Measurements from ENCODE around the gene BCKDHB.
A peak's percentile ranks its signal among the peaks of the same experiment; 100 is the strongest.

BCKDHB gene

DNA sequence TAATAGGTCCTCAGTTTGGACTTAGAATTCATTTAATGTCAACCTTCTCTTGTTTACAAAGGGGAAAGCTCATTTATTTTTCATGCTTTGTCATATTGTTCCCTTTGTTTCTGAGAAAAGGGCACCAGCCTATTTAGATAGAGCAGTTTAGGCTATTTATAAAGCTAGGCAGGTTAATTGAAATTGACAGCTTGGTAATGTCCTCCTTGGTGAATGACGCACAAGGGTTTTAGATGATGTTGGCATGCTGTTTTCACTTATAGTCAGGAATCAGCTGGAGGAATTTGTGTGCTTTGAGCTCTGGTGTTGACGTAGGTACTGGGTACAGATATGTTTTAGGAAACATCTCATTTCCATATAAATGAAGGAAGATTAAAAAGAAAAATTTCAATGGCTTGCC is 45.2 kb downstream of the BCKDHB start:
- no peak for DNase-seq (ENCODE audit: low read depth)

DNA sequence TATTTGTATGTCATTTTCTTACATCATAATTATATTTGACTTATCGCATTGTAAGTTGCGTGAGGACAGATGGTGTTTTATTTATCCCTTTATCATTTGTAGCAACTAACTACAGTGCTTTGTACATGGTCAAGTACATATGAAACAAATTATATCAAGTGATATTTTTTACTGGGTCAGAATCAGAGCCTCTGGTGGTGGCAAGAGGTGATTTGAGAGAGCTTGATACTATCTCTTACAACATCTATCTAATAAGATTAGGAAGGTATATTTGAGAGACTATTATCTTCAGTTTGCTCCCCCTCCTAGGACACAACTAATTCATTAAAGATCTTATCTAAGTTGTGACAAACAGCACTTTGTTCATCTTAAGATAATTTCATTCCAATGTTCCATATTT is 47.7 kb downstream of the BCKDHB start:
- DNase-seq (ENCODE audit: low read depth): no peak

DNA sequence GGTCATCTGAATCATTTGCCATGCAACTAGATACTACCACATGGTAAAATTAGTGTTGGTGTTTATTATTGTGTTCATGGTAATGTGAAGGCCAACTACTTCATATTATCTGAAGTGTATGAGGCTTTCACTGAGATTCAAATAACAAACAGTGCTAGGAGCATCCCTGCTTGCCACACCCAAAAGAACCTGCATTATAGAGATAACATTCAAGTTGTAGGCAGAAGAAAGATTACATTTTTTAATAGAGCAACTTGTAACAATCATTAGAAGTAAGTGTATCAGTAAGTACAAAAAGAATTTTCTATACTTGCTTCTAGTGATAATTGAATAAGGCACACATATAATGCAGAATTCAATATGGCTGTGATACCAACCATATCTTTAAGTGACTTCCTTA is 49.8 kb downstream of the BCKDHB start:
- DNase-seq (ENCODE audit: low read depth): no peak

DNA sequence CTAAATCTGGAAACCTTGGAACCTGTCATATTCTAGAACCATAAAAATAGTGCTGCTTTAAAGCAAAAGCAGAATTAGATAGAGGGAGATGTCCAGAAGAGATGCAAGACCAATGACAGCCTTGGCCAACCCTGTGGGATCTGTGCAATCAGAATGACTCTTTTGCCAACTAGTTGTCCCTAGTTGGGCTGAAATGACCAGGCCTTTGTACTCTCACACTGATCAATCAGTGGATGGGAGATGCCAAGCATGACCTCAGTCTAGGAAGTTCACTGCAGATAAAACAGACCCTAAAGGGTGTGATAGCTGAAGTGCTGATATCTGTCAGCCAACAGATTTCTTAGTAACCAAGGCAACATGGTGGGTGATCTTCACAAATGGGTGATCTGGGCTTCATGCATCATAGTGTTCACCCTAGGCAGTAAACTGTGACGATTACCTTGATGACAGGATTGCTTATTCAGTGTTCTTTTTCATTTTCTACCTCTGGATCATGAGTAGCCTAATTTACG is 52.1 kb downstream of the BCKDHB start:
- DNase-seq (ENCODE audit: low read depth): no peak

DNA sequence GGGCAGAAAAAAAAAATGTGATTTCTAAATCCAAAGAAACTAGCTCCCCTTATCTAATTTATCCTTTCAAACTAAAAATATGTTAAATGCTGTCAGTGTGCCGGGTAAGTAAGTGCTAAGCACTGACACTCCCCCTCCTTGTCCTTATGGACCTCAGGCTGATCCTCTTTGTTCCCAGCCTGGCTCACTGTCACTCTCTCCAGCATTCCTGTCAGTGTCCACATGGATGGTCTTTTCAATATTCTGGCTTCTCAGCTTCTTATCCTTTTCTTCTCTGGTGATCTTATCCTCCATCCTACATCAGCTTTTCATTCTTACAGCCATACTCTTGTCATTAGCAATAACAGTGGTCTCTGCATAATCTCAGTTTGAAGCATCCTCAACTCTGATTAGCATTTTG is 55.0 kb downstream of the BCKDHB start:
- no peak for DNase-seq (ENCODE audit: low read depth)

DNA sequence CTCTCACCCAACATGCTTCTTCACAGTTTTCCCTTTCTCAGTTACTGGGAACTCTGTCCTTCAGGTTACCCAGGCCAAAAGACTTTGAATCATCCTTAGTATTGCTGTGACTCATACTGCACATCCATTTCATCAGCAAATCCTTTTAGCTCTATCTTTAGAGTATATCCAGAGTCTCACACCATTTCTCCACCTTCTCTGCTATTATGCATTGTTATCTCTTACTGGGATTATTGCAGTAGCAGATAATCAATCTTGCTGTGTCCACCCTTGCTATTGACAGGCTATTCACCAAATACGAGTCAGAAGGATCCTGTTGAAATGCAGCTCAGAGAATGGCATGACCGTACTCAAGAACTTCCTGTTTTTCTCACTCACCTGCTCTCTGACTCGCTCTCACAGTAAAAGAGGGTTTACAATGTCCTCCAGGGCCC is 57.3 kb downstream of the BCKDHB start:
- peak; percentile 60 for DNase-seq (ENCODE audit: low read depth)

DNA sequence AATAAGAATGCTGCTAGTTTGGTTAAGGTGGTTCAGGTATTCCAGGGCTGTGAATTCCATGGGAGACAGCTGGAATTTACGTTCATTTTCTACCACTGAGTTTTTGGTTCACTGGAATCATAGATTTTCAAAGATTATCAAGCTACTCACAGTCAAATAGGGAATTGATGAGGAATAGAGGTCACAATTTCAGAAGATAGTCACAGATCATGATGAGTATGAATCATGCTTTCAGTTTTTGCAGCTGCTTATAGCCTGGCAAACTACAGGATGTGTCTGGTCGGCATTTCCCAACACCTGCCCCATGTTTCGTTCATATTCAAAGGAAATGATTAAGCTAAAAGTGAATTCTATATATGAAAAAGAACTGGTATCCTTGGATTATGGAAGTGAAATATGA is 58.7 kb downstream of the BCKDHB start:
- DNase-seq (ENCODE audit: low read depth): no peak

DNA sequence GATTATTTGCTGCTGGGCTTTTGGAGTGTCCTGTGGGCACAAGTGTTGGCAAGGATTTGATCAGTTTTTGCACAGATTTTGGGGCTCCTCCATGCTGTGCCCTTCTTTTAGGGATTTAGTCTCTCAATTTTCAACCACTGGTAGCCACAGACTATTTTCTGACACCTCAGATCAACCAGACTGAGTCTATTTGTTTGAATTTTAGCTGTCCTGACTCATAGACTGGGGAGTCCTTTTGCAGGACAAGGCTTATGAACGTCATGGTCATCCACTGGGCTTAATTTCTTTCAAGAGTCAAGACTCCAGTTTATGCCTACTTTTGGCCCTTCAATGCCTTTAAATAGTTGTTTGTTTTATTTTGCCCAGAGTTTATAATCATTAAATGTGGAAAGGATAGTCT is 59.3 kb downstream of the BCKDHB start:
- DNase-seq (ENCODE audit: low read depth): no peak

DNA sequence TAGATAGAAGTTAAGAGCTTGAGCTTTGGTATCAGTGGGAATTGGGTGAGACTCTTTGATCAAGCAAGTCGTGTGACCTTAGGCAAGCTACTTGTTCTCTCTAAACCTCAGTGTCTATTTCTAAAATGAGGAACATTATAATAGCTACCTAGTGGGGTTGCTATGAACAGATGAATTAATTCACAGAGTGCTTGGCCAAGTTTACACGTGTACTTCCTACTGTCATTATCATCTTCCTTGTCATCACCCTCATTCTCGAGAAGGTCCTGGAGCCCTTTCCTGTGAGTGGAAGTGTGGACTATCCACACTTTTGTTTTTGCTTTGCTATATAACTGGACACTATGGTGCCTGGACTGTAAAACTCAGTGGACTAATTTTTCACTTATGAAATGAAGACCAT is 64.0 kb downstream of the BCKDHB start:
- DNase-seq (ENCODE audit: low read depth): no peak

DNA sequence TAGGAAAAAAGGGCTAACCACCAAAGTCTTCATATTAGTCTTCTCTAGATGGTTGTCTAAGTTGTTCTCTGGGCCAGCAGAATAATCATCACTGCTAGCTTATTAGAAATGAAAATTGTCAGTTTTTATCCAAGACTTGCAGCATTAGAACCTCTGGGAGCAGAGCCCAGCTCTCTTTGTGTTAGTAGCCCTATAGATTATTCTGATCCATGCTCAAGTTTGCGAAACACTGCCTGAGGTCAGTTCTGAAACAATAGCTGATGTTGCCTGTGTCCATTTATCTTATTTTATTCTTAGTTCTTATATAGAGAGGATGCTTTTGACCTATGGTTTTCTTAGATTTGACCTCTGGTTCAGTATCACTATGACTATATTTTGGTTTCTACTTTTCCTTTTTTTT is 66.9 kb downstream of the BCKDHB start:
- DNase-seq (ENCODE audit: low read depth): no peak

DNA sequence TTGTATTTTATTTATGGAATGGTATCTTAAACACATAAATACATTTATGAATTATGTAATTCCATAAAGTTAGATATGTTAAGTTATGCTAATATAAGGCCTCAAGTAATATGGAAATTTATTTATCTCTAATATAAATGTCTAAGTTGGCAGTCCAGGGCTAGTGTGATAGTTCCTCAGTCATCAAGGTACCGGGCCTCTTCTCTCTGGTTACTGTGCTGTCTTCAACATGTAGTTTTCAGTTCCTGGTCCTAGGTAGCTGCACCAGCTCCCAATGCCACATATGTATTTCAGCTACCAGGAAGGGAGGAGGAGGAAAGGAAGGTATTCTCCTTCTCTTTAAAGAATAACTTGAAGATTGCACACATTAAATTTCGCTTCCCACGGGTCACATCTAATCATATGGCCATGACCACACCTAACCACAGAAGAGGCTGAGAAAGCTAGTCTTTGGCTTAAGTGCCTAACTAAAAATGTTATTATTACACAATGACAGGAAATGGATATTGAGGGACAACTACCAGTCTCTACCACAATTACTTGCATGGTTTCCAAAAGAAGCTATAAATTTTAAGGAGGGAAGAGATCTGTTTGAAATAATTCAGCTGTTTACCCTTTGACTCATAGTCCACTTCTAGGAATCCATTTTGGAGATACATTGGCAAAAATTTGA is 68.6 kb downstream of the BCKDHB start:
- DNase-seq (ENCODE audit: low read depth): peak; percentile 77

DNA sequence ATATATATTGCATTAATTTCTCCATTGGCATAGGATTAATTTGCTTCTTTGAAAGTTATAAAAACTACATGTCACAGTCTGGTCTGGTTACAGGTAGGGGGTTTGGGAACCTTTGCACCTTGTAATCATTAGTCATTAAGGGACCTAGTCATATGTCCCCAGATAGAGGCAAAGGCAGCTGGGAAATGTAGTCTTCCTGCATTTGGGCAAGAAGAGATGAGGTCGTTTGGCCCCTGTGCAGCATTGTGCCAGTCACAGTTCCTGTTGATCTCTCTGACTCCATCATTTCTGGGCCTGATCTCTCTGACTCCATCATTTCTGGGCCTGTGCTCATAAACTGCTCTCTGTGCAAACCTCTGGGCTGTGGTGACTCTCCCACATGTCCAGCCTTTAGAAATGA is 73.2 kb downstream of the BCKDHB start:
- DNase-seq (ENCODE audit: low read depth): no peak

DNA sequence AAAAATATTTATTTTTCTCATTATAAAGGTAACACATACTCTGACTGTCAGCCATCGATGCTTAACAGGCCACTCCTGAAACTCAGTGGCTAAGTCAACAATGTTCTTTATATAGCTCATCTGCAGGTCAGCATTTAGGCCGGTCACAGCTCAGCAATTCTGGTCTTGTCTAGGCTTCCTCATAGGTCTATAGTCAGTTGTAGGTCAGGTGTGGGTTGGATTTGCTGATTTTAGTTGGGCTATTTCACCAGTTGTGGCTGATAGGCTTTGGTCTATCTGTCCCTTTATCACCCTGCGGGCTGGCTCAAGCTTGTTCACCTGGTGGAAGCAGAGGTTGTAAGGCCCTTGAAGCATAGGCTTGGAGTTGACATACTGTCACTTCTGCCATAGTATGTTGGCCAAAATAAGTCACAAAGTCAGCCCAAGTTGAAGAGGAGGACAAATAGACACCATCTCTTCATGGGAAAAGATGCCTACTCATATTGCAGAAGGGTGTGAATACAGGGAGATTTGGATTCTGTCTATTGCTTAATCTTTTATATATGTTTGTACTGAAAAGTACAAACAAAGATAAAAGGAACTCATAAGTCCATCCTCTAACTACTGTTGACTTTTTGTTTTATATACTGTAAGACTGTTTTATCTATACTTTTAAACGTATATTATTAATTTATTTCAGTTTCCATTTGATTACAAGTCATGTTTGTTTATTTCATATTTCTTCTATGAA is 75.0 kb downstream of the BCKDHB start:
- DNase-seq (ENCODE audit: low read depth): no peak

DNA sequence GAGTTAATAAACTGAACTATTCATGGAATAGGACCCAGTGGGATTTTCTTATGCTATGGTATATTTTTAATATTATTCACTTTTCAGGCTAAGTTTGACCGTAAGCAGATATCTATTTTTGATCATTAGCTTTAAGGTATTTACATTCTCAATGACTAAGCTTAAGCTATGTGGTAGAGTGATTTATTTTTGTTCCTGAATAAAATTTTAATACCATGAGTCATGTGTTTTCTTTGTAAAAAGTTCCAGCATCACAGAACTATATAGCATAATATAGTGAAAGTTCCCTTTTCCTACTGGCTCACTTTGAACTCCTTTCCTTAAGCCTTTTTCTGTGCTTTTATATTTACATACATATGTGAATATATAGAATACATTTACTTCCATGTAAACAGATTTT is 75.8 kb downstream of the BCKDHB start:
- DNase-seq (ENCODE audit: low read depth): no peak

DNA sequence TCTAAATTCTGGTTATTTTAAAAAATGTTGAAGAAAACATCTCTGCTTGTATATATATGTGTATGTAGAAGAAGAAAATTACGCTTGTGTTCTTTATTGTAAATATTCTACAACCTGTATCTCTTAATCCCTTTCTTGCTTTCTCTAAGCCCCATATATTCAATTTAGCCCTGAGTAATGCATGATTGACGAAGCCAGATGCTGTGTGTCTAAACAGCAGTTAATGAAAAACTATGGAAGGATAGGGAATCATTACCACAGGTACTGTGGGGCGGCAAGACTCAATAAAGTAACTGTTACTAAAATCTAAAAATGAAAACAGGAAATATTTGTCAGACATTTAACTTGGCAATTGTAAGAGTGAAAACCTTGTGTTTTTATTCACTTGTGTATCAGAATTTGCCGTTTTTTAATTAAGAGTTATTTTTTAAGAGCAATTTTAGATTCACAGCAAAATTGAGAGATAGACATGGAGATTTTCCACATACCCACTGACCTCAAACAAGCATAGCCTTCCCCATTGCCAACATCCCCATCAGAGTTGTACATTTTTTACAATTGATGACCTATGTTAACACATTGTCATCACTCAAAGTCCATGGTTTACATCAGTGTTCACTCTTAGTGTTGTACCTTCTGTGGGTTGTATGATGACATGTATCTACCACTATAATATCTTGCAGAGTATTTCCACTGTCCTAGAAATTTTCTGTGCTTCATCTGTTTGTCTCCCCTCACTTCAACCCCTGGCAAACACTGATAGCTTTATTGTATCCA is 76.7 kb downstream of the BCKDHB start:
- DNase-seq (ENCODE audit: low read depth): no peak

DNA sequence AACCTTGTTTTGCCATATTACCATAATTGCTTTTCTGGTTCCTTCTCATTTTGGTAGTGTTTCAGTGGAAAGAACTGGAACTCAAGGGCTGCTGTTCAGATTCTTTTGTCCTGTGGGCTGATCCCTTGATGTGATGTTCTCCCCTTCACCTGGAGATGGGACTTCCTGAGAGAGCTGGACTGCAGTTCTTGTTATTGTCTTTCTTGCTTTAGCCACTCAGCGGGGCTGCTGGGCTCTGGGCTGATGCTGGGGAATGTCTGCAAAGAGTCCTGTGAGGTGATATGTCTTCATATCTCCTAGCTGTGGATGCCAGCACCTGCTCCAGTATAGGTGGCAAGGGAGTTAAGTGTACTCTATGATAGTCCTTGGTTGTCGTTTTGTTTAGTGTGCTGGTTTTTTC is 79.0 kb downstream of the BCKDHB start:
- no peak for DNase-seq (ENCODE audit: low read depth)

DNA sequence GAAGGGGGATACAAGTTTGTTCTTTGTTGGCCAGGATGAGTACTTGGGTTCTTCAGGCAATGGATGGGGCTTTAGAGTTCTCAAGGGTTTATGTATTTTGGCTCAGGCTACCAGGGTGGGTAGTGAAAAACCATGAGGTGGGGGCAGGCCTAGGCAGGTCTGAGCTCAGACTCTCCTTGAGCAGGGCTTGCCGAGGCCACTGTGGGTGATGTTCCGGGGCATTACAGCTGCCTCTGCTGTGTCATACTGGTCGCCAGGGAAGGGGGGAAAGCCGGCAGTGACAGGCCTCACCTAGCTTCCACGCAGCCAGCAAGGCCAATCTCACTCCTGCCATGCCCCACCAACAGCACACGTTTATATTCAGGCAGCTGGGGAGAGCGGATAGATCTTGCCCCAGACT is 79.6 kb downstream of the BCKDHB start:
- no peak for DNase-seq (ENCODE audit: low read depth)

DNA sequence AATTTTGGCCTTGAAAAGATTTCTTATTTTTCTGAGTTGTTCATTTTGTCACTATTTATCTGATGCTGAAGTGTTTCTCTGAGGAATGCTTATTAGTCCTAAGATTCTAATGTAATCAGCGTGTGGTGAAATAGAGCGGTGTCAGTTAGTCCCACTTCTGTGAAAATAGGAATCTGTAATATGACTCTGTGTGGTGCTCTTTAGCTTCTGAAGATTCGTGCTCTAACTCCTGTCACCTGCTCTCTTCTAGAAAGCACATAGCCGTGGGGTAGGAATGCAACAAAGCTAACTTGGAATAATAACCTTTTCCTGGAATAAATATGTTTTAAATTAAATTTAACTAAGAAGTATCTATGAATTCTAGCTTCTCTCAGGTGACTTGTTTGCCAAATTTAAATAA is 90.4 kb downstream of the BCKDHB start:
- no peak for DNase-seq (ENCODE audit: low read depth)

DNA sequence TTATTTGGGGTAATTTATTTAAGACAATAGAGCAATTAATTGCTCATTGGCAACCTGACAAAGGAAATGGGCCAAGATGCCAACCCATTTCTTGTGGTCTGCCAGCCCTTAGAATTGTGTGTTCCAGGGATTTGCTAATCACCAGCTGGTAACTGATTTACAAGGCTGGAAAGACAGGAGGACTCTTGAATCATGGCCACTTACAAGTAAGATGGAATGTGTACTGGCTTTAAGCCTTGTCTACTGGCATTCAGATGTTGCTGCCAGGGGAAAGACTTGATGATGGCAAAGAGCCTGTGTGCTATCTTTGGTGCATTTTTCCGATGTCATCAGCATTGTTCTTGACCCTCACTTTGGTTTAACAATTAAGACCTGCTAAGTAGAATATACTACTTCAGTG is 91.0 kb downstream of the BCKDHB start:
- peak; percentile 24 for DNase-seq (ENCODE audit: low read depth)

DNA sequence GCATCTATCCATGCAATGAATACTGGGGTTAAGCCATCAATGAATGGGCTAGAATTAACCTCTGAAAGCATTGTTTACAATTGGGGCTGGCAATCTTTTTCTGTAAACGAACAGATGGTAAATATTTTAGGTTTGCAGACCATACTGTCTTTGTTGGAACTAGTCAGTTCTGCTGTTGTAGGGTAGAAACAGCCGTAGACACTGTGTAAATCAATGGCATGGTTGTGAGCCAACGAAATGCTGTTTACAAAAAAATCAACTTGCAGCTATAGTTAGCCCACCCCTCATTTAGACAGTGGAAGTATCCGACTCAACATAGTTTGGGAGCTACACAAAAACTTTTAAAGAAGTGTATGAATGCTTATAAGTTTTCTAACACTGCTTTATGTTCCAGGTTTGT is 91.5 kb downstream of the BCKDHB start:
- no peak for DNase-seq (ENCODE audit: low read depth)

DNA sequence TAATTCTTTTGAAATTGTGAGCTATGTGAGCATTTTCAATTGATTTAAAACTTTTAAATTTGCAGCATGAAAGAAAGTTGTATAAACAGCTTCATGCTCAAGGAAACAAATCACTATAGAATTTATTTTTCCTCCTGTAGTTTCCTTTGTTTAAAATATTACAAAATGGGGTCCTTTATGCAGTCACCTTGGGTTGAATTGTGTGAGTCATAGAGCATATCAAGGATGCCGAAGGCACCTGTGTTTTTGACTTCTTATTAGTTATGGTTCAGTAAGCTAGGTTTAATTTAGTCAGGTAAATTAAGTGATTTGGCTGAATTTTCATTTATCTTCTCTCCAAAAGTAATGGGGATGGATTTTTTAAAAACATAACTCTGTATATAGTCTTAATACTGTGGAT is 96.8 kb downstream of the BCKDHB start:
- DNase-seq (ENCODE audit: low read depth): no peak

DNA sequence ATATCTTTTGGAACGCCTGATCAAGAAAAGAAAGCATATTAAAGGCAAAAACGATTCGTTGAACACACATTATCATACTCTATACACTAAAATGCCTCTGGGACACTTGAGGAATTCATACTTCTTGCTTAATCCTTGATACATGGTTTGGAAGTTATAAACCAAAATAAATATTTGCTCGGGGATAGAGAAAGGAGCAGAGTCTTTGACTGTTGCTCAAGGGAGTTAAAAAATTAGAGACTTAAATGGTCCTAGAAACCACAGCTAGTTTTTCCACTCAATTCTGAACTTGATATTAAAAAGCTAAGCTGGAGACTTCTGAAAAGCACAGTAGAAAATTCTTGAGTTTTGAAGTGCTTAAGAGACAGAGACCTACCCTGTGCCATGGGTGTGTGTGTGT is 98.9 kb downstream of the BCKDHB start:
- no peak for DNase-seq (ENCODE audit: low read depth)

DNA sequence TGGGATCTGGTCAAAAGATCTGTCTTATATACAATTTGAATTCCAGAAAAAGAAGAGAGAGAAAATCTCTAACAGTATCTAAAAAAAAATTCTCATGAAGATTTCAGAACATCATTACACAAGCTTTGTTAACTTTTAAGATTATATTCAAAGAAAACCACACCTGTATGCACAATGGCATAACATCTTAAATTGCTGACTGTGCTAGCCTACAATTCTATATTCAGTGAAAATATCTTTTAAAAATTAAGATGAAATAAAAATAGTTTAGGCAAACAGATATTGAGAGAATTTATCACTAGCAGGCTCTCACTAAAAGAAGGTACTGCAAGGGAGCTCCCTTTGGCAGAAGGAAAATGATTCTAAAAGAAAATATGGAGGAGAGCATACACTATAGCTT is 100.3 kb downstream of the BCKDHB start:
- no peak for DNase-seq (ENCODE audit: low read depth)
